PFSK-1 (cell line): ENCODE results near the gene EIF1.

Experiments
- FOXP2 ChIP-seq: optimal IDR thresholded peaks from 2 replicates; pipeline ENCODE3; 2011; ENCODE audit warnings: borderline replicate concordance, control low read depth, inconsistent platforms; ENCODE audit not compliant: insufficient read depth; ENCODE audit errors: extremely low read length, extremely low read depth
- POLR2AphosphoS5 ChIP-seq: IDR thresholded peaks from 2 replicates; pipeline ENCODE4 v1.6.1; 2012; ENCODE audit warnings: low read depth, mild to moderate bottlenecking, control low read depth, low read length, moderate library complexity
- REST ChIP-seq, 2 experiments: IDR thresholded peaks; 2 replicates each; pipeline versions ENCODE4 v1.6.1 to v1.8.0; 2011 to 2012; ENCODE audit warnings: low read depth in 2 of 2, low read length in 2 of 2, control low read depth in 1 of 2, inconsistent platforms in 1 of 2, mild to moderate bottlenecking in 1 of 2, moderate library complexity in 1 of 2; ENCODE audit not compliant: insufficient read depth in 1 of 2
- SIN3A ChIP-seq: IDR thresholded peaks from 2 replicates; pipeline ENCODE4 v1.6.1; 2012; ENCODE audit warnings: mild to moderate bottlenecking, low read length, moderate library complexity, borderline replicate concordance; ENCODE audit not compliant: insufficient read depth
- TAF1 ChIP-seq: IDR thresholded peaks from 2 replicates; pipeline ENCODE4 v1.6.1; 2012; ENCODE audit warnings: low read length, control low read depth, borderline replicate concordance; ENCODE audit not compliant: insufficient read depth

EIF1 gene

GRCh38 chr17:41680426-41681040 is 8.2 kb upstream of the EIF1 start:
- TF ChIP-seq FOXP2 (no peak), REST (IDR thresholded peaks at IDR 0.05; ENCODE audit: insufficient read depth in 1 of 2, low read depth in 2 of 2, low read length in 2 of 2) (no peak), TAF1 (no peak), SIN3A (no peak), POLR2AphosphoS5 (no peak)

DNA sequence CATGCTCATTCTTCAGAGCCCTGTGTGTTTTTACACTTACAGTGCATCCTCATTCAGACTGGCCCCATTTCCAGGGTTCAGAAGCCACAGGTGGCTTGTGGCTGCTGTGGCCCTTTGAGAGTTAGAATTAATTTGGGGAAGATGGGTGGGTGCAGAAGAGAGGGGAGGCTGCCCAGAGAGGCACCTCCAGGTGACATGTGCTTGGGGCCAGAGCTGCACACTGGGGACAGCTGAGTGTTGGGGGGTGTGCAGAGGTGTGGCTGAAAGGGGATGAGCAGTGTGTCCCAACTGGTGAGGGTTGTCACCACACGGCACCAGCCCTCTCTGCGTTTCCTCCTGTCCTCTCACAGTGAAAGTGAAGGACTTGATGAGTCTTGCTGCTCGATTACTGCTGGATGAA is 6.9 kb upstream of the EIF1 start:
- TF ChIP-seq FOXP2 (no peak), TAF1 (no peak), SIN3A (no peak), POLR2AphosphoS5 (no peak), REST (IDR thresholded peaks at IDR 0.05; ENCODE audit: insufficient read depth in 1 of 2, low read depth in 2 of 2, low read length in 2 of 2) (no peak)

- no peak for TF ChIP-seq FOXP2
- no peak for TF ChIP-seq TAF1
Measured at GRCh38 chr17:41682631-41683030, 6.1 kb upstream of the EIF1 start.

GRCh38 chr17:41683441-41684007 is 5.2 kb upstream of the EIF1 start:
- no peak for TF ChIP-seq SIN3A
- TF ChIP-seq POLR2AphosphoS5 = no peak
- TF ChIP-seq TAF1 = no peak

DNA sequence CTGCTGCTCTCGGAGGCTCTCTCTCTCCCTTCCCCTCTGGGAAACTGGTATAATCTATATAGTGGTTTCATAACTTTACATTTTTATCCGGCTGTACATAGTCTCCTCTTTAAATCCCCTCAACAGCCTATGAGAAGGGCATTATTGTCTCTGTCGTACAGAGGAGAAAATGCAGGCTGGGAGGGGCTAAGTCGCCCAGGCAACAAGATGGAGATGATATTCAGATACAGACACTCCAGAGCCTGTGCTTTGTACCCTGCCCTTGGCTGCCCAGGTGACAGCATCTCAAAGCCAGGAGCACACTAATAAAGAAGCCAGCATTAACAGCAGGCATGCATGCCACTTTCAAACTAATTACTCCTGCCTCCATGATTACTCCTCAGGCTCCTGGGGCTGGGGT is 4.7 kb upstream of the EIF1 start:
- TF ChIP-seq SIN3A = no peak
- no peak for TF ChIP-seq POLR2AphosphoS5

DNA sequence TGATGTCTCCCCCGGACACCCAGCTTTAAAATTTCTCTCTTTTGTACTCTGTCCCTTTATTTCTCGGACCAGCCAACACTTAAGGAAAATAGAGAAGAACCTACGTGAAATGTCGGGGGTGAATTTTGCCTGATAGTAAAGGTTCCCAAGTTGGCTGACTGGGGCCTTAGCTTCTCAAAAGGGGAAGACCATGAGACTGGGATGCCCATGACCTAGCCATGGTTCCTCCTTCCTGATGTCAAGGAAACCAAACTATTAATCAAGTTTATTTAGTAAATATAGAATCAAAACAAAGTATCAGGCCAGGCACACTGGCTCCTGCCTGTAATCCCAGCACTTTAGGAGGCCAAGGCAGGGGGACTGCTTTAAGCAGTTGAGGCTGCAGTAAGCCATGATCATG is 2.4 kb upstream of the EIF1 start:
- TF ChIP-seq SIN3A (no peak), TAF1 (no peak), REST (IDR thresholded peaks at IDR 0.05; ENCODE audit: insufficient read depth in 1 of 2, low read depth in 2 of 2, low read length in 2 of 2) (no peak), FOXP2 (no peak), POLR2AphosphoS5 (no peak)
